Mesendoderm (in vitro differentiated cells): ENCODE results near the gene SMIM34. TPM values are rescaled to one million over a fixed set of nuclear protein-coding genes. Genes with fewer than 3 reads are reported as not detected.

Experiments
- DNase-seq: peaks from one replicate; pipeline ENCODE4 v3.0.0; 2013
- H2AK5ac ChIP-seq: 2 replicates; pipeline ENCODE4 v1.6.1; 2013; ENCODE audit warnings: low read length, inconsistent platforms
- H2BK120ac ChIP-seq: 2 replicates; pipeline ENCODE4 v1.6.1; 2013; ENCODE audit warnings: low read depth, mild to moderate bottlenecking, low read length, moderate library complexity, mixed read lengths
- H2BK15ac ChIP-seq: replicated peaks from 2 replicates; pipeline ENCODE4 v1.6.1; 2013; ENCODE audit warnings: low read depth, mild to moderate bottlenecking, moderate library complexity
- H2BK5ac ChIP-seq: 2 replicates; pipeline ENCODE4 v1.6.1; 2013; ENCODE audit warnings: low read length, inconsistent platforms
- H3K18ac ChIP-seq: 2 replicates; pipeline ENCODE4 v1.6.1; 2013; ENCODE audit warnings: mild to moderate bottlenecking, low read length, mixed read lengths
- H3K23ac ChIP-seq: one replicate; pipeline ENCODE4 v1.6.1; 2013; ENCODE audit warnings: low read length
- H3K27ac ChIP-seq: 2 replicates; pipeline ENCODE4 v1.5.1; 2013; ENCODE audit warnings: low read depth, mild to moderate bottlenecking, inconsistent platforms, low read length, moderate library complexity
- H3K27me3 ChIP-seq: 2 replicates; pipeline ENCODE4 v1.6.1; 2013; ENCODE audit warnings: low read length, control low read depth, mild to moderate bottlenecking, inconsistent platforms; ENCODE audit not compliant: insufficient read depth, poor library complexity
- H3K36me3 ChIP-seq: 2 replicates; pipeline ENCODE4 v1.6.1; 2013; ENCODE audit warnings: low read length, inconsistent platforms; ENCODE audit not compliant: control insufficient read depth, insufficient read depth
- H3K4ac ChIP-seq: one replicate; pipeline ENCODE4 v1.6.1; 2013; ENCODE audit warnings: low read depth, mild to moderate bottlenecking, low read length, moderate library complexity
- H3K4me1 ChIP-seq: 2 replicates; pipeline ENCODE4 v1.6.1; 2013; ENCODE audit warnings: low read depth, low read length, inconsistent platforms; ENCODE audit not compliant: control insufficient read depth
- H3K4me2 ChIP-seq: 2 replicates; pipeline ENCODE4 v1.6.1; 2013; ENCODE audit warnings: low read length
- H3K4me3 ChIP-seq: 2 replicates; pipeline ENCODE4 v1.5.1; 2013; ENCODE audit warnings: mild to moderate bottlenecking, low read length
- H3K56ac ChIP-seq: one replicate; pipeline ENCODE4 v1.6.1; 2013; ENCODE audit warnings: low read length
- H3K79me1 ChIP-seq: 2 replicates; pipeline ENCODE4 v1.6.1; 2013; ENCODE audit warnings: low read length, inconsistent platforms
- H3K79me2 ChIP-seq: 2 replicates; pipeline ENCODE4 v1.6.1; 2013; ENCODE audit warnings: mild to moderate bottlenecking, low read length; ENCODE audit not compliant: control insufficient read depth, insufficient read depth
- H3K9ac ChIP-seq: 2 replicates; pipeline ENCODE4 v1.6.1; 2013; ENCODE audit warnings: low read length, inconsistent platforms
- H4K5ac ChIP-seq: one replicate; pipeline ENCODE4 v1.6.1; 2013; ENCODE audit warnings: low read length
- H4K8ac ChIP-seq: one replicate; pipeline ENCODE4 v1.6.1; 2013; ENCODE audit warnings: low read depth, mild to moderate bottlenecking, control low read depth, low read length, moderate library complexity
- WGBS: extraction: QIAGEN DNeasy Blood & Tissue Kit; methylation state at CpG from one replicate; pipeline ENCODE4 v1.1.7; 2013; ENCODE audit warnings: low lambda C conversion rate, missing lambda C conversion rate; ENCODE audit not compliant: insufficient coverage; ENCODE audit errors: extremely low coverage; 5-methylcytosine and 5-hydroxymethylcytosine counted together
- small RNA-seq: library from polyadenylated mRNA; stranded (forward); fragments of <200 nt; extraction: miRNeasy Mini kit (QIAGEN cat#:217004); gene quantifications from one replicate; pipeline ENCODE3, GENCODE V24; 2013; ENCODE audit not compliant: insufficient read depth

Gene SMIM34

GRCh38 chr21:34372321-34372720, 51.4 kb downstream of the SMIM34 start:
- Histone ChIP-seq H4K5ac (no peak overlapping the region), H3K36me3 (no peaks in the 10 kb centered on the region), H3K18ac (no peak overlapping the region), H3K23ac (no peak overlapping the region), H2BK5ac (no peak overlapping the region), H3K4me2 (no peak overlapping the region), H3K79me2 (no peaks in the 10 kb centered on the region), H2AK5ac (no peak overlapping the region), H3K27me3 (no peaks in the 10 kb centered on the region), H3K4me1 (no peaks in the 10 kb centered on the region), H2BK15ac (no peak overlapping the region), H3K9ac (no peak overlapping the region), H3K56ac (no peak overlapping the region), H3K4ac (no peak overlapping the region), H4K8ac (no peak overlapping the region), H3K27ac (no peak overlapping the region), H3K79me1 (no peaks in the 10 kb centered on the region), H2BK120ac (no peak overlapping the region), H3K4me3 (no peak overlapping the region)
- no CpG with 5 or more reads among the region's 5 CpGs for WGBS
- DNase-seq = no peak

GRCh38 chr21:34369741-34370140, 54.0 kb downstream of the SMIM34 start:
- H3K4me1 ChIP-seq = no peaks in the 10 kb centered on the region

More at GRCh38 chr21:34369741-34370140, 54.0 kb downstream of the SMIM34 start:
- Histone ChIP-seq H4K8ac (no peak overlapping the region), H2BK120ac (no peak overlapping the region), H3K23ac (no peak overlapping the region), H3K9ac (no peak overlapping the region), H3K27ac (no peak overlapping the region), H2AK5ac (no peak overlapping the region), H3K4me3 (no peak overlapping the region), H3K79me2 (no peaks in the 10 kb centered on the region), H3K18ac (no peak overlapping the region), H2BK5ac (no peak overlapping the region), H3K56ac (no peak overlapping the region), H3K79me1 (no peaks in the 10 kb centered on the region), H3K4me2 (no peak overlapping the region), H3K27me3 (no peaks in the 10 kb centered on the region), H3K4ac (no peak overlapping the region), H2BK15ac (no peak overlapping the region), H3K36me3 (no peaks in the 10 kb centered on the region), H4K5ac (no peak overlapping the region)
- no CpG with 5 or more reads among the region's 1 CpG for WGBS
- no peak for DNase-seq

Small RNAs within 50 kb of the gene (small RNA-seq; reads per million reads assigned to genes)
- gene RF00614 = not detected
